PFSK-1 (cell line): ENCODE results near the gene GLCCI1. TPM values are rescaled to one million over a fixed set of nuclear protein-coding genes. Genes with fewer than 3 reads are reported as not detected.
A peak's percentile ranks its signal among the peaks of the same experiment; 100 is the strongest.

Source experiments
- FOXP2 ChIP-seq: optimal IDR thresholded peaks from 2 replicates; pipeline ENCODE3; 2011; ENCODE audit warnings: borderline replicate concordance, control low read depth, inconsistent platforms; ENCODE audit not compliant: insufficient read depth; ENCODE audit errors: extremely low read length, extremely low read depth
- POLR2AphosphoS5 ChIP-seq: IDR thresholded peaks from 2 replicates; pipeline ENCODE4 v1.6.1; 2012; ENCODE audit warnings: low read depth, mild to moderate bottlenecking, control low read depth, low read length, moderate library complexity
- SIN3A ChIP-seq: IDR thresholded peaks from 2 replicates; pipeline ENCODE4 v1.6.1; 2012; ENCODE audit warnings: mild to moderate bottlenecking, low read length, moderate library complexity, borderline replicate concordance; ENCODE audit not compliant: insufficient read depth
- TAF1 ChIP-seq: IDR thresholded peaks from 2 replicates; pipeline ENCODE4 v1.6.1; 2012; ENCODE audit warnings: low read length, control low read depth, borderline replicate concordance; ENCODE audit not compliant: insufficient read depth
- polyA plus RNA-seq: library from polyadenylated mRNA; unstranded; fragments of >200 nt; gene quantifications from one replicate; pipeline ENCODE4 v1.2.1, GENCODE V29; 2012; ENCODE audit warnings: low read depth, missing spikeins; ENCODE audit not compliant: insufficient read length
- TF ChIP-seq, protein P1 (sequence below), 2 experiments: IDR thresholded peaks; 2 replicates each; pipeline versions ENCODE4 v1.6.1 to v1.8.0; 2011 to 2012; ENCODE audit warnings: low read depth in 2 of 2, low read length in 2 of 2, control low read depth in 1 of 2, inconsistent platforms in 1 of 2, mild to moderate bottlenecking in 1 of 2, moderate library complexity in 1 of 2; ENCODE audit not compliant: insufficient read depth in 1 of 2

The GLCCI1 gene
- polyA plus RNA-seq: 9.2 TPM

DNA sequence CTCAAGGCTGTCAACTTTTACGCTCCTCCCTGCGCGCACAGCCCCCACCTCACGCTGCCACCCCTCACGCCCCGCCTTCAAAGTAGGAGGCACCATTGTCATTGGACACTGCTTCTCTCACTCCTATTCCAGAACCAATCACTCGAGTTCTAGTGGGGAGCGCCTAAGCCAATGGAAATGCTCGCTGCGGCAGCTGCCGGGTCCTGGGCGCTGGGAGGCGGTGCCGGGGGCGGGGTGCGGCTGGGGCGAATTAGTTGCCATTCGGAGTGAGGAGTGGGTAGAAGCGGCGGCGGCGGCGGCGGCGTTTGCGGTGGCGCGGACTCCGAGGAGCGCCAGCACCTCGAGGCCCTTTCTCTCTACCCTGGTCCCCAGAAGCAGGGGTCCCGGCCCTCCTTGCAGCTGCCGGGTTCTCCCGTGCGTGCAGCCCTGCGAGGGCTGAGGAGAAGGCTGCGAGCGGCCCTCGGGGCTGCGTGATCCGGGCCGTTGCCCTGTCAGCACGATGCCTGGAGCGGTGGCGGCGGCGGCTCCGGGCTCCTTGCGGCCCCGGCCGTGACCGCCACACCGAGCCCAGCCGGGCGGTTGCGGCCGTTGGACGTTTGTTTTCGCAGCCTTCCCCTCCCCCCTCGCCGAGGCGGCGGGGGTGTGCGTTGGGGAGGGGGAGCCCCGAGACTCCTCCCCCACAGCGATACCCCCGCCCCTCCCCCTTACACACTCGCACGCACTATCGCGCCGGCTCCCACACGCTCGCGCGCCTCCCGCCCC is at the start of gene GLCCI1:
TSS of gene GLCCI1 (plus strand) at position 253 of the 762 bp plus-strand sequence. CDS start 555 bp downstream, outside the sequence.
- TF ChIP-seq, protein P1, sequence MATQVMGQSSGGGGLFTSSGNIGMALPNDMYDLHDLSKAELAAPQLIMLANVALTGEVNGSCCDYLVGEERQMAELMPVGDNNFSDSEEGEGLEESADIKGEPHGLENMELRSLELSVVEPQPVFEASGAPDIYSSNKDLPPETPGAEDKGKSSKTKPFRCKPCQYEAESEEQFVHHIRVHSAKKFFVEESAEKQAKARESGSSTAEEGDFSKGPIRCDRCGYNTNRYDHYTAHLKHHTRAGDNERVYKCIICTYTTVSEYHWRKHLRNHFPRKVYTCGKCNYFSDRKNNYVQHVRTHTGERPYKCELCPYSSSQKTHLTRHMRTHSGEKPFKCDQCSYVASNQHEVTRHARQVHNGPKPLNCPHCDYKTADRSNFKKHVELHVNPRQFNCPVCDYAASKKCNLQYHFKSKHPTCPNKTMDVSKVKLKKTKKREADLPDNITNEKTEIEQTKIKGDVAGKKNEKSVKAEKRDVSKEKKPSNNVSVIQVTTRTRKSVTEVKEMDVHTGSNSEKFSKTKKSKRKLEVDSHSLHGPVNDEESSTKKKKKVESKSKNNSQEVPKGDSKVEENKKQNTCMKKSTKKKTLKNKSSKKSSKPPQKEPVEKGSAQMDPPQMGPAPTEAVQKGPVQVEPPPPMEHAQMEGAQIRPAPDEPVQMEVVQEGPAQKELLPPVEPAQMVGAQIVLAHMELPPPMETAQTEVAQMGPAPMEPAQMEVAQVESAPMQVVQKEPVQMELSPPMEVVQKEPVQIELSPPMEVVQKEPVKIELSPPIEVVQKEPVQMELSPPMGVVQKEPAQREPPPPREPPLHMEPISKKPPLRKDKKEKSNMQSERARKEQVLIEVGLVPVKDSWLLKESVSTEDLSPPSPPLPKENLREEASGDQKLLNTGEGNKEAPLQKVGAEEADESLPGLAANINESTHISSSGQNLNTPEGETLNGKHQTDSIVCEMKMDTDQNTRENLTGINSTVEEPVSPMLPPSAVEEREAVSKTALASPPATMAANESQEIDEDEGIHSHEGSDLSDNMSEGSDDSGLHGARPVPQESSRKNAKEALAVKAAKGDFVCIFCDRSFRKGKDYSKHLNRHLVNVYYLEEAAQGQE (IDR thresholded peaks at IDR 0.05; ENCODE audit: insufficient read depth in 1 of 2, low read depth in 2 of 2, low read length in 2 of 2): 0 out of 4 replicates have a peak, but pooled peaks of 1 of the 2 experiments have one; percentile 22
- TF ChIP-seq FOXP2 (peak; percentile 55), TAF1 (peak; percentile 76; the same call in 1 of the 2 replicates), SIN3A (peak; percentile 64; the same call in 1 of the 2 replicates), POLR2AphosphoS5 (peak; percentile 94)

DNA sequence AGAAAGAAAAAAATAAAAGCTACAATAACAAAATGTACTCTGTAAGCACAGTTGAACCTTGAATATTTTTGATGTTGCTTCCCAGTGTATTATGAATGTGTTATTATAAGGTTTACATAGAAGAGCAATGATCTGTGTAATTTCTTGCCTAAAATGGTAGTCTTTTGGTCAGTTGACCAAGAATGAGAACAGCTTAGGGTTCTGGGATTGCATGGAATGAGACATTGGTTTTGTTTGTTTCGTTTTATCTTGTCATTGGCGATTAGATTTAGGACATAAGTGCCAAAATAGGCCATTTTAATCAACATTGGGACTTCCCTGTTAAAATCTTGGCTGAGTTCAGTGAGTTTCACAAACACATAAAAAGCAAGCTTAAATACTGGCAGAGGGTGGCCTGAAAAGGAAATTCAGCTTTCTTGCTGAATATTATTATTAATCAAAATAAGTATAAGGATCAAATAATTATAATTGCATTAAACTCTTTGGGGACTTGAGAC is 49.1 kb upstream of the GLCCI1 start:
- no peak for TF ChIP-seq SIN3A
- TF ChIP-seq, protein P1 (IDR thresholded peaks at IDR 0.05; ENCODE audit: insufficient read depth in 1 of 2, low read depth in 2 of 2, low read length in 2 of 2): no peak
- TF ChIP-seq TAF1: no peak
- TF ChIP-seq FOXP2: no peak
- no peak for TF ChIP-seq POLR2AphosphoS5

DNA sequence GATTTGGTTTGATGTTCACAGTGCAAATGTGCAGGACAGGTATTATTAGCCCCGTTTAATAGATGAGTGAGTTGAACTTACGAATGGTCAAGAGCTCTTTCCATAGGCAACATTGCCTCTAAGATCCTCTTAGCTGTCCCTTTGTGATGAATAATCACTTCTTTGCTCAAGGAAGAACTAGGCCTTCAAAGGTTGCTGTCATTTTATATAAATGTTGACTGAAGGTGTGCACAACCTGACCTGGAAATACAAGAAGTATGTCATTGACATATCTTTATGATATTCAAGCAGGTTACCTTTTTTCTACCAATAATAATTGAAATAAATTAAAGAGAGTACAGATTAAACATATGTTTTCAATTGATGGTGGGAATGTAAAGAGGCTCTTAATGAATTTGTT is 48.5 kb upstream of the GLCCI1 start:
- no peak for TF ChIP-seq POLR2AphosphoS5
- TF ChIP-seq FOXP2: no peak
- TF ChIP-seq SIN3A: no peak
- no peak for TF ChIP-seq TAF1
- TF ChIP-seq, protein P1 (IDR thresholded peaks at IDR 0.05; ENCODE audit: insufficient read depth in 1 of 2, low read depth in 2 of 2, low read length in 2 of 2): no peak

DNA sequence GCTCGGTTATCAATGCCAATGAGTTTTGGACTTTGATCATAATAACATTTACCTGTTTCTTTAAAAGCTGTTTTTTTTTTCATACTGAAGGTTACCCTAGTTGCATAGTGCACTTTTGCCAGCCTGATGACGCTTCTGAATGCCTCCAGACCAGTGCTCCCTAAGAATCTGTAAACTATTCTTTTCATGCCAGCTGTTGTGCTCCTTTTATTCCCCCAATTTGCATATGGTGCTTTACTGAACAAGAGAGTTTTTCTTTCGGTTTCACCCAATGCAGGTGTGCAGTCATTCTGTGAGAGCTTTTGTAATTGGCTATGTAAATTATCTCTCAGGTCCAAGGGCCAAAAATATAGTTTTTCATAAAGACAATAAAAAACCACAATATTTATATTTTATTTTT is 48.1 kb upstream of the GLCCI1 start:
- TF ChIP-seq POLR2AphosphoS5: no peak
- no peak for TF ChIP-seq SIN3A
- TF ChIP-seq FOXP2: no peak
- TF ChIP-seq, protein P1 (IDR thresholded peaks at IDR 0.05; ENCODE audit: insufficient read depth in 1 of 2, low read depth in 2 of 2, low read length in 2 of 2): no peak
- TF ChIP-seq TAF1: no peak

DNA sequence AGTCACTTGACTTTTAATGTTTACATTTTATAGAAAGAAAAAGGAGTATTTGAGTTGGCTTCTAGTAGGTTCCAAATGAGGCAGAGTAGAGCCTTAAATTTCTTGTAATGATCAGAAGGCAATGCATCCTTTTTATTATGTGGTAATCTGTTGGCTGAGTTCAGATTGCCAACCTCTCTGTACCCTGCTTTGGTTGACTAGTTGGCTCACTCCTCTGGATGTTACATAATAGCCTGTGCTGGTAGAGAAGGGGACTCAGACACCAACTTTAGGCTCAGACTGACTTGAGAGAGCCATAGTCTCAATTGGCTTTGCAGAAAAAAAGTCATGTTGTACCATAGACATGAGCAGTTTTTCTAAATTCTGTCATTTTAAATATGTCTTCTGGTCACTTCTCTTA is 46.8 kb upstream of the GLCCI1 start:
- TF ChIP-seq FOXP2: no peak
- no peak for TF ChIP-seq POLR2AphosphoS5
- TF ChIP-seq TAF1: no peak
- TF ChIP-seq, protein P1 (IDR thresholded peaks at IDR 0.05; ENCODE audit: insufficient read depth in 1 of 2, low read depth in 2 of 2, low read length in 2 of 2): no peak
- no peak for TF ChIP-seq SIN3A
